Renal cortical epithelial cell (primary cell): Measurements from ENCODE around the gene CCNA1. TPM values are rescaled to one million over a fixed set of nuclear protein-coding genes. Genes with fewer than 3 reads are reported as not detected.

Experiments used
- DNase-seq: peaks from one replicate; pipeline ENCODE4 v3.0.0-alpha.2; 2011; ENCODE audit warnings: low read depth
- total RNA-seq: library from RNA; depleted of rRNA; stranded (reverse); fragments of >200 nt; gene quantifications from 2 replicates; pipeline ENCODE4 v1.2.3, GENCODE V29; 2014

The CCNA1 gene
- total RNA-seq, 1 donor from 2014 or later = 1.4 TPM

DNA sequence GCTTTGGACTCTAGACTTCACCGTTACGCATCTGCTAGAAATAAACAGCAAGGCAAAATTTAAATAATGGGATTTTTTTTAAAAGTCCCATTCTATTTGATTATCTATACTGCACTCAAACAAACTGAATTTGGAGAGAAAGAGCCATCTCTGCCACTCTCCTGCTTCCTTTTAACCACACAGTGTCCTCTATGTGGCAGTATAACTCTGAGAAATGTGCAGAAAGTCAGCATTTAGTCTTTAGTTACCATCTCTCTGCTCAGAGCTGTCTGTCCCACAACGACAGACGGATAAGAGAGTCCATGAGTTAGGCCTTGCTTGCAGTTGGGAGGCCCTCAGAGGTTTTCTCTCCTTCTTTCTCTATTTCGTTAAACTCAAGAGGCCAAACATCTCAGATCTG lies 21.2 kb downstream of the CCNA1 start:
- no peak for DNase-seq

DNA sequence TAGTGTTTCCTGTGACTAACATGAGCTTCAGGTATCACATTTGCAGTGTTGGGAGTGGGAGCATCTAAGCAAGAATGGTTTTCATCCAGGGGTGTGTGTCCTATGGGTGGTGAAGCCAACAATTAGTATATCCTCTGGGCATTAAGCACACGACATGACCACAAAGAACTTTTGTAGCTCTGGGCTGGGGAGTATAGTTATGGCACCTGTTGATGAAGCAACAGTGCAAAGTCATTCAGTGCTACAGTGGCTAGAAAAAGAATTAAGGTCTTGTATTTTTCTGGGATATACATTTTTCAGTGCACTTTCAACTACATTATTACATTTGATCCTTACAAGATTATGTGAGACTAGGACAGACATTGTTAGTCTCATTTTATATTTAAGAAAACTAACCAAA lies 21.8 kb downstream of the CCNA1 start:
- DNase-seq = no peak

DNA sequence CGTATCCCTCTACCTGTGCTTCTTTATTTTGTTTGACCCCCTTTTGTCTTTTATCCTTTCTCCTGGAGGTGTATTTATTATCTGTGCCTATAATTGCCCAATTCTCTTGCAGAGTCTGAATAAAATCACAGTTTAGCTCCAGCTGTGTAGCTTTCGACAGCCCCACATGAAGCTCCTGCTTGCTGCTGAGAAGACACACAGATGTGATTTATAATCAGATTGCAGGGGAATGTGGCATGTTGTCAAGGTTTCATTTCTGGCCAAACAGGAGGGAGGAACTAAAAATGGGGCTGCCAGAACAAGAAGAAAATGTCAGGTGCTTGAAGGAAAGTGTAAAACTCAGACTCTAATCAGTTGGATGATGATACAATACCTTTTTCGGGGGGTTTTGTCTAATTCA lies 22.7 kb downstream of the CCNA1 start:
- no peak for DNase-seq

DNA sequence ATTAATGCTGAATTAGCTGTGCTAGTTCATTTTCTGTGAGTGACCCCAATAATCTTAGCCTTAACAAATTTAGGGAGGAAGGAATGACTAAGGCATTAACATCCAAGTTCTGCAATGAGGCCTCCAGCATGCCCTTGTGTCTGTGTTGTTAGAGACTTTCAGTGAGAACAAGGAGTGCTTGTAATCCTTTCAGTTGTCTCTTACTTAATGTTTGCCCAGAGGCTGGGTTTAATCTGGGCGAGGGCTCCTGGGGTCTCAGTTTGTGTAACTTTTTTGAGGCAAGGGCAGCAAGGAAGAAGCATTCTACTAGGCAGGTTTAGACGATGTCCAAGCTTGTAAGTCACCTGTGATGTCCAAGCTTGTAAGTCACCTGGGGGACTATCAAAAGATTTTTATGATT lies 24.3 kb downstream of the CCNA1 start:
- DNase-seq = no peak

DNA sequence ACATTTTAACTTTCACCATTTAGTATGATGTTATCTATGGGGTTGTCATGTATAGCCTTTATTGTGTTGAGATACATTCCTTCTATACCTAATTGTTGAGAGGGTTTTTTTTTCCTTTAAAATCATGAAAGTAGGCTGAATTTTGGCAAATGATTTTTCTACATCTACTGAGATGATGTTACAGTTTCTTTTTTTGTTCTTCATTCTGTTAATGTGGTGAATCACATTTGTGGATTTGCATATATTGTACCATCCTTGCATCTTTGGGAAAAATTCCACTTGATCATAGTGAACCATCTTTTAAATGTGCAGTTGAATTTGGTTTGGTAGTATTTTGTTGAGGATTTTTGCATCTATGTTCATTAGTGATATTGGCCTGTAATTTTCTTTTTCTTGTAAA lies 29.2 kb downstream of the CCNA1 start:
- DNase-seq = no peak

DNA sequence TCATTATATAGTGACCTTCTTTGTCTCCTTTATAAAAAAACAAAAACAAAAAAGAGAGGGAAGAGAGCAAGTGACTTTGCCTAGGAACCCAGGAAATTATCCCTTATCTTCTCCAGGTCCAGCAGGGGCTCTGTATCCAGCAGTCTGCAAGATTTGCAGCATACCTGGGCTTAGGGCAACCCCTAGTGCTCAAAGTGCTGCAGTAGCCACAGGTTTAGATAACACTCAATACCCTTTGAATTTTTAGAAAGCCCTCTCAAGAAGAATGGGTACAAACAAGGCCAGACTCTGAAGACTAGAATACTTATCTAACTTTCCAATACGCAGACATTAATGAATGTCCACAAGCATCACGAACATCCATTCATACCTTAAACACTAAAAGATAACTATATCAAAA lies 43.2 kb downstream of the CCNA1 start:
- DNase-seq = peak; percentile 36

DNA sequence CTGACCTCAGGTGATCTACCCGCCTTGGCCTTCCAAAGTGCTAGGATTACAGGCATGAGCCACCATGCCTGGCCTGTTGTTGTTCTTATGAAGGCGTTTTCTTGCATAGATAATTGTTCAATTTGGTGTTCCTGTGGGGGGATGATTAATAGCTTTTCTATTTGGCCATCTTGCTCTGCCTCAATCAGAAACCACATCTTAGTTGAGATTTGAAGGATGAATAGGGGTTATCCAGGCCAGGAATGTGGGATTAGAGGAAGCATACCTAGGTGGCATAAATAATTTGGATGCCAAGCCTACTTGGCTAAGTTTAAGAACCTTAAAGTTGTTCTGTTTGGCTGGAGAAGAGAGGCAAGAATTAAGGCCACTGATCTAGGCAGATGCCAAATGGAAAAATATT lies 44.4 kb downstream of the CCNA1 start:
- no peak for DNase-seq

DNA sequence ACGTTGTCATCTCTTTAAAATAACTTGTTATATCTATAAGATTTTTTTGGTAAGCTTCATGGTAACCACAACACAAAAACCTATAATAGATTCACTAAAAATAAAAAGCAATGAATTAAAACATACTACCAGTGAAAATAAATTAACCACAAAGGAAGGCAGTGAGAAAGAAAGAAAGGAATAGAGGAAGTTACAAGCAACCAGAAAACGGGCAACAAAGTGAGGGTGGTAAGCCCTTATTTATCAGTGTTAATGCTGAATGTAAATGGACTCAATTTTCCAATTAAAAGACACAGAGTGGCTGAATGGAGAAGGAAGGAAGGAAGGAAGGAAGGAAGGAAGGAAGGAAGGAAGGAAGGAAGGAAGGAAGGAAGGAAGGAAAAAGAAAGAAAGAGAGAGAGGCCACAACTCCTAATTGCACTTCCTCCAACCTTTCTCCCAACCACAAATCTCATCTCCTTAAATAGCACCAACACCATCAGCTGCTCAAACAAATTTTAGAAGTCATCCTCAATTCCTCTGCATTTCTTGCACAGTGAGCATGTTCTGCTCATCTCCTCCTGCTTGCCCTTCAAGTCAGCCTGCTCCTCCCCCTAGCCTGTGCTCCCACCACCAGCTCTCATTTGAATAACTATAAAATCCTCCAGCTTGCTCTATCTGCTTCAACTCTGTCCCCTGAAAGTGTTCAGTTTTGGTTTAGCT lies 48.6 kb downstream of the CCNA1 start:
- DNase-seq = no peak

DNA sequence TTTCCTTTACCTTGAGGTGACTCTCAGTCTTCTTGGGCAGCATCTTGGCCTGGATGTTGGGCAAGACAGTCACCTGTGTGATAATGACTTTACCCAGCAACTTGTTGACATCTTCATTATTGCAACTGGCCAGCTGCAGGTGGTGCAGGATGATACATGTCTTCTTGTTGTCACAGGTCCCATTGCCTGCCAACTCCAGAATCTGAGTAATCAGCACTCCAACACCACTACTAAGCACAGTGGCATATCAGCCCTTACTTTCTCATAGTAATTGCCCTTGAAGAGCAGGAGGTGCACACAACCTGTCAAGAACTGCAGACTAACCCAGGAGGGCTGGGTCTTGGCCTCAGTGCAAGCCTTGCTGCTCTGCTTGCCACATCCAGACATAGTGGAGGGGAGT lies 57.8 kb downstream of the CCNA1 start:
- DNase-seq = no peak

Other genes with a start within 250 kb of the CCNA1 start
- gene SOHLH2, start 217.9 kb upstream of the CCNA1 start, total RNA-seq = 0.10 and 0.69 TPM in 2 replicates
- 2.8 and 3.3 TPM in 2 replicates for gene CCDC169, start 134.7 kb upstream of the CCNA1 start, total RNA-seq
- 65.1 and 152 TPM in 2 replicates for gene SPART, start 86.1 kb upstream of the CCNA1 start, total RNA-seq
- not detected in 2 replicates for gene SERTM1, start 241.5 kb downstream of the CCNA1 start, total RNA-seq